ENCODE data around the gene LDLRAP1.

LDLRAP1 gene

GRCh38 chr1:25537153-25537831, 6.1 kb upstream of the LDLRAP1 start:
- DNase-seq (ENCODE audit: insufficient read length) (no peak), FAIRE-seq (no peak)
- TF ChIP-seq POLR2AphosphoS5 (IDR thresholded peaks at IDR 0.05; ENCODE audit: low read depth, low read length) (no peak), TAF1 (IDR thresholded peaks at IDR 0.05; ENCODE audit: borderline replicate concordance, low read depth, low read length) (no peak), POLR2A (IDR thresholded peaks at IDR 0.05; ENCODE audit: low read depth, low read length) (no peak)

GRCh38 chr1:25538191-25538767, 5.1 kb upstream of the LDLRAP1 start:
- no peak for FAIRE-seq
- TF ChIP-seq TAF1 (IDR thresholded peaks at IDR 0.05; ENCODE audit: borderline replicate concordance, low read depth, low read length) (no peak), POLR2AphosphoS5 (IDR thresholded peaks at IDR 0.05; ENCODE audit: low read depth, low read length) (no peak), POLR2A (IDR thresholded peaks at IDR 0.05; ENCODE audit: low read depth, low read length) (no peak)
- DNase-seq (ENCODE audit: insufficient read length): no peak

DNA sequence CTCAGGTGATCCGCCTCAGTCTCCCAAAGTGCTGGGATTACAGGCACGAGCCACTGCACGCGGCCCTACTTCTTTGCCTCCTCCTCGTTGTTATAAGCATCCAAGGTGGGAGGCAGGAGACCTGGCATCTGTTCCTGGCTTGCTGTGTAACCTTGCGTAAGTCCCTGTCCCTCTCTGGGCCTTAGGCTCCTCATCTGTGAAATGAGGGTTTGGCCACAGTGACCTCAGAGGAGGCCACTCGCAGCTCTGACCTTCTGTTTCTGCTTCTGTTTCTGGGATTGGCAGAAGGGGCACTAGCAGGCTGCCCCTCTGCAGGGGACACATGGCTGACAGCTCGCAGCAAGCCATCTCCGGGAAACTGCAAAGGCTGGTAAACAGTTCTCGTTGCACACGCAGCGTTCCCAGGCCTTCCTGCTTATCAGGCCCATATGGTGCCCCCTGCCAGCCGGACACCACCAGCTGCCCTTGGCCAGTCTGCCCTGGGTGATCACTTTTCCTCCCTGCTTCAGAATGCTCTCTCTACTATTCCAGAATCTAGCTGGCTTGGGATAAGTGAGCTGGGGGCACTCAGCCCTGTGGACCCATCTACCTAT, 2.6 kb upstream of the LDLRAP1 start:
- no peak for FAIRE-seq
- TF ChIP-seq POLR2A (IDR thresholded peaks at IDR 0.05; ENCODE audit: low read depth, low read length) (no peak), TAF1 (IDR thresholded peaks at IDR 0.05; ENCODE audit: borderline replicate concordance, low read depth, low read length) (no peak)

DNA sequence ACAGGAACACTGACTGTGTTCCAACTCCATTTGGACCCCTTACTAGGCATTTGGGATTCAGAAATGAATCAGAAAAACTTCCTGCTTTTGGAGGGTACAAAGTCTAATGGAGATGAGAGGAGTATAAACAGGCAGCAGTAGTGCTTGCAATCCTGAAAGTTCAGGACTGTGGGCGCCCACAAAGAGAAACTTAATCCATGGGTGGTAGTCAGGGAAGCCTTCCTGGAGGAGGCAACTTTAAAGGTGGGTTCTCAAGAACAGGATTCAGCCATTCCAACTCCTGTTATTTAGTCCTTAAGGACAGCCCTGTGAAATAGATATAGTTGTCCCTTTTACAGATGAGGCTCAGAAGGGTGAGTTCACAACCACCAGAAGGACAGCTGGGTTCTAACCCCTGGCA, 2.0 kb upstream of the LDLRAP1 start:
- FAIRE-seq: no peak
- TF ChIP-seq POLR2AphosphoS5 (IDR thresholded peaks at IDR 0.05; ENCODE audit: low read depth, low read length) (no peak), POLR2A (IDR thresholded peaks at IDR 0.05; ENCODE audit: low read depth, low read length) (no peak), TAF1 (IDR thresholded peaks at IDR 0.05; ENCODE audit: borderline replicate concordance, low read depth, low read length) (no peak)
- no peak for DNase-seq (ENCODE audit: insufficient read length)

More for the DNA sequence above, 2.6 kb upstream of the LDLRAP1 start:
- no peak for DNase-seq (ENCODE audit: insufficient read length)

- FAIRE-seq (no peak), DNase-seq (ENCODE audit: insufficient read length) (no peak)
- TF ChIP-seq POLR2A (IDR thresholded peaks at IDR 0.05; ENCODE audit: low read depth, low read length): no peak
- no peak for TF ChIP-seq POLR2AphosphoS5 (IDR thresholded peaks at IDR 0.05; ENCODE audit: low read depth, low read length)
- no peak for TF ChIP-seq TAF1 (IDR thresholded peaks at IDR 0.05; ENCODE audit: borderline replicate concordance, low read depth, low read length)
Measured at GRCh38 chr1:25541889-25542658, 1.3 kb upstream of the LDLRAP1 start.

DNA sequence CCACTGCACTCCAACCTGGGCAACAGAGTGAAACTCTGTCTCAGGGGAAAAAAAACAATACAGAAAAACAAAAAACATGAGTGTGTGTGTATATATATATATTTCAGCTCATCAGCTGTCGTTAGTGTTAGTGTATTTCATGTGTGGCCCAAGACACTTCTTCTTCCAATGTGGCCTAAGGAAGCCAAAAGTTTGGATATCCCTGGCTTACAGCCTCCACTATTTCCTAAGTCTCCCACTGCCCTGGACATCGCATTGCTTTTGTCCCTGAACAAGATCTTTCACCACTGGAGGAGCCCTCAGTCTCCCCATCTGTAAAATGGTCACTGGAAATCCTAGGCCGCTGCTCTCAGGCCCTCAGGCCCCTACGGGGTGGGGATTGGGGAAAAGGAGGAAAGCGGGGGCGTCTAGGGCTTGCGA, 391 bp upstream of the LDLRAP1 start:
- no peak for TF ChIP-seq POLR2A (IDR thresholded peaks at IDR 0.05; ENCODE audit: low read depth, low read length)
- TF ChIP-seq POLR2AphosphoS5 (IDR thresholded peaks at IDR 0.05; ENCODE audit: low read depth, low read length): no peak
- TF ChIP-seq TAF1 (IDR thresholded peaks at IDR 0.05; ENCODE audit: borderline replicate concordance, low read depth, low read length): no peak
- no peak for FAIRE-seq
- no peak for DNase-seq (ENCODE audit: insufficient read length)

- DNase-seq (ENCODE audit: insufficient read length): no peak
- FAIRE-seq: peak; percentile 62
- TF ChIP-seq POLR2AphosphoS5 (IDR thresholded peaks at IDR 0.05; ENCODE audit: low read depth, low read length): no peak
- TF ChIP-seq POLR2A (IDR thresholded peaks at IDR 0.05; ENCODE audit: low read depth, low read length): no peak
- no peak for TF ChIP-seq TAF1 (IDR thresholded peaks at IDR 0.05; ENCODE audit: borderline replicate concordance, low read depth, low read length)
Measured at GRCh38 chr1:25544243-25544764, 898 bp downstream of the LDLRAP1 start.

DNA sequence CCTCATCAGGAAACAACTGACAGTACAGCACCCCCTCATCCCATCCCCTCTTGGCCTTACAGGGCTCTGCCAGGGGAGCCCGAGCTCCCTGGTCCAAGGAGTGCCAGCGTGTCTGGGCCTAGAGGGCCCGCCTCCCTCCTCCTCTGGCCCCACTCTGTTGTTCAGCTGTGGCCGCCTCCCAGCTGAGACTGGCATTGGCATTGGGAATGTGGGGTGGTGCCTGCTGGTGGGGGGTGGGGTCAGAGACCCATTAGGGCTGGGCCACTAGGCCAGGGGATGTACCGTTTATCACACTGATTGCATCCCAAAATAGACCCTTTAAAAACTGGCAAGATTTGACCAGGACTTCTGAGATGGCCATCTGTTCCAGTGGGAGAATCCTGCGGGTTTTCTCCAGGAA, 1.4 kb downstream of the LDLRAP1 start:
- TF ChIP-seq TAF1 (IDR thresholded peaks at IDR 0.05; ENCODE audit: borderline replicate concordance, low read depth, low read length) (no peak), POLR2A (IDR thresholded peaks at IDR 0.05; ENCODE audit: low read depth, low read length) (no peak), POLR2AphosphoS5 (IDR thresholded peaks at IDR 0.05; ENCODE audit: low read depth, low read length) (no peak)
- no peak for DNase-seq (ENCODE audit: insufficient read length)
- FAIRE-seq: no peak

DNA sequence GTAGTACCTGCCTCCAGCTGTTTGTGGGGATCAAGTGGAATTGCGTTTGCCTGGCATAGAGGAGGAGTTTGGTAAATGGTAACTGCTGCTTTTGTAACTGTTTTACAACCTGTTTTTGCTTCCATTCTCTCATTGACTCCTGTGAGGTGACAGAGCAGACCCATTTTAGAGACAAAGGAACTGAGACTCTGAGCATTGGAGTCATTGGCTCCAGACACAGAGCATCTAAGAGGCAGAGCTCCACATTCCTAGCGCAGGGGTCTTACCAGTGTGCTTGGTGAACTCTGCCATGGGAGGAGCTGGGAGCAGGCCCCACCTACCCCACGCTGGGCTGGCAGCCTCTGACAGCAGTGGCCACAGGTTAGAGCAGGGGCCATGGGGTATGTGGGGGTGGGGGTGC, 2.4 kb downstream of the LDLRAP1 start:
- DNase-seq (ENCODE audit: insufficient read length) (no peak), FAIRE-seq (peak; percentile 50)

GRCh38 chr1:25546193-25546592, 2.8 kb downstream of the LDLRAP1 start:
- no peak for DNase-seq (ENCODE audit: insufficient read length)
- TF ChIP-seq POLR2A (IDR thresholded peaks at IDR 0.05; ENCODE audit: low read depth, low read length): no peak
- no peak for TF ChIP-seq POLR2AphosphoS5 (IDR thresholded peaks at IDR 0.05; ENCODE audit: low read depth, low read length)
- no peak for TF ChIP-seq TAF1 (IDR thresholded peaks at IDR 0.05; ENCODE audit: borderline replicate concordance, low read depth, low read length)
- FAIRE-seq: no peak

More for the DNA sequence above, 2.4 kb downstream of the LDLRAP1 start:
- TF ChIP-seq POLR2AphosphoS5 (IDR thresholded peaks at IDR 0.05; ENCODE audit: low read depth, low read length) (no peak), POLR2A (IDR thresholded peaks at IDR 0.05; ENCODE audit: low read depth, low read length) (no peak), TAF1 (IDR thresholded peaks at IDR 0.05; ENCODE audit: borderline replicate concordance, low read depth, low read length) (no peak)

- FAIRE-seq (no peak), DNase-seq (ENCODE audit: insufficient read length) (no peak)
- no peak for TF ChIP-seq POLR2AphosphoS5 (IDR thresholded peaks at IDR 0.05; ENCODE audit: low read depth, low read length)
- TF ChIP-seq POLR2A (IDR thresholded peaks at IDR 0.05; ENCODE audit: low read depth, low read length): no peak
Measured at GRCh38 chr1:25548601-25549000, 5.2 kb downstream of the LDLRAP1 start.

Data from GM12892 (cell line).